Caco-2 (cell line): ENCODE results near the gene UNC5B. TPM values are rescaled to one million over a fixed set of nuclear protein-coding genes. Genes with fewer than 3 reads are reported as not detected.
A peak's percentile ranks its signal among the peaks of the same experiment; 100 is the strongest.

ENCODE experiments used
- BruUV-seq: library from RNA; stranded (reverse); fragments of 400-500 nt; replicated peaks from 2 replicates; lab custom pipeline; 2021; lab: Mats Ljungman, UMichigan
- CTCF ChIA-PET: fragments of 300-600 bp; sonication (Branson Sonifier 250); formaldehyde crosslinking; loops from one replicate; lab custom pipeline; 2022; ENCODE audit warnings: antibody characterized with exemption; lab: Charles Lee
- POLR2A ChIA-PET: fragments of 300-600 bp; sonication (Branson Sonifier 250); formaldehyde crosslinking; loops from one replicate; lab custom pipeline; 2022; ENCODE audit warnings: antibody characterized with exemption; lab: Charles Lee
- DNase-seq, 2 experiments: peaks; one replicate each; pipeline versions ENCODE4 v3.0.0 to v3.0.0-alpha.2; 2020 to 2022
- H3K27me3 ChIP-seq: replicated peaks from 2 replicates; pipeline ENCODE4 v1.6.0; 2011; ENCODE audit warnings: low read length; ENCODE audit not compliant: control insufficient read depth, insufficient read depth
- H3K36me3 ChIP-seq: 2 replicates; pipeline ENCODE4 v1.5.1; 2011; ENCODE audit warnings: low read length; ENCODE audit not compliant: control insufficient read depth, insufficient read depth
- H3K4me1 ChIP-seq: fragments of 250-450 bp; sonication (Bioruptor Pico); 2 replicates; pipeline ENCODE4 v1.5.1; 2020; ENCODE audit warnings: mild to moderate bottlenecking
- H3K4me3 ChIP-seq: 2 replicates; pipeline ENCODE4 v1.5.1; 2011; ENCODE audit warnings: low read depth, mild to moderate bottlenecking, control low read depth, low read length
- H3K9me3 ChIP-seq: fragments of 250-450 bp; sonication (Bioruptor Pico); 2 replicates; pipeline ENCODE4 v1.5.1; 2020; ENCODE audit warnings: mild to moderate bottlenecking, moderate library complexity
- H3K27ac Mint-ChIP-seq: one replicate; pipeline ENCODE4 v1.8.0; 2022; ENCODE audit warnings: mixed read lengths; ENCODE audit not compliant: unreplicated experiment
- H3K27me3 Mint-ChIP-seq: one replicate; pipeline ENCODE4 v1.8.0; 2022; ENCODE audit warnings: mixed read lengths; ENCODE audit not compliant: insufficient read depth, unreplicated experiment
- H3K36me3 Mint-ChIP-seq: one replicate; pipeline ENCODE4 v1.8.0; 2022; ENCODE audit warnings: mild to moderate bottlenecking, mixed read lengths; ENCODE audit not compliant: insufficient read depth, unreplicated experiment
- H3K4me1 Mint-ChIP-seq: one replicate; pipeline ENCODE4 v1.8.0; 2022; ENCODE audit warnings: low read depth, mixed read lengths; ENCODE audit not compliant: unreplicated experiment
- H3K4me3 Mint-ChIP-seq: one replicate; pipeline ENCODE4 v1.8.0; 2022; ENCODE audit warnings: mild to moderate bottlenecking, moderate library complexity, mixed read lengths; ENCODE audit not compliant: unreplicated experiment
- H3K9me3 Mint-ChIP-seq: one replicate; pipeline ENCODE4 v1.8.0; 2022; ENCODE audit warnings: mixed read lengths; ENCODE audit not compliant: unreplicated experiment
- intact Hi-C: fragments of 100-400 bp; cut with micrococcal nuclease; formaldehyde crosslinking; loops from one replicate; pipeline ENCODE4 v1.10.0; 2022; ENCODE audit not compliant: unreplicated experiment
- total RNA-seq: library from RNA; stranded (reverse); gene quantifications from 2 replicates; pipeline ENCODE4 v1.2.3, GENCODE V29; 2022
- TF ChIP-seq, protein P1 (sequence below), 2 experiments: fragments of 200-600 bp in 1 of 2; IDR thresholded peaks; 1 replicate in 1 of 2; 2 replicates in 1 of 2; pipeline versions ENCODE4 v1.5.1 to v1.8.0; 2011 to 2022; ENCODE audit warnings: antibody characterized with exemption in 1 of 2, control low read depth in 1 of 2, inconsistent platforms in 1 of 2, low read depth in 1 of 2, low read length in 1 of 2, mild to moderate bottlenecking in 1 of 2, moderate library complexity in 1 of 2; ENCODE audit not compliant: insufficient read depth in 1 of 2, severe bottlenecking in 1 of 2, unreplicated experiment in 1 of 2

Gene UNC5B
- total RNA-seq, 1 experiment from 2014 or later: 22.4 TPM

DNA sequence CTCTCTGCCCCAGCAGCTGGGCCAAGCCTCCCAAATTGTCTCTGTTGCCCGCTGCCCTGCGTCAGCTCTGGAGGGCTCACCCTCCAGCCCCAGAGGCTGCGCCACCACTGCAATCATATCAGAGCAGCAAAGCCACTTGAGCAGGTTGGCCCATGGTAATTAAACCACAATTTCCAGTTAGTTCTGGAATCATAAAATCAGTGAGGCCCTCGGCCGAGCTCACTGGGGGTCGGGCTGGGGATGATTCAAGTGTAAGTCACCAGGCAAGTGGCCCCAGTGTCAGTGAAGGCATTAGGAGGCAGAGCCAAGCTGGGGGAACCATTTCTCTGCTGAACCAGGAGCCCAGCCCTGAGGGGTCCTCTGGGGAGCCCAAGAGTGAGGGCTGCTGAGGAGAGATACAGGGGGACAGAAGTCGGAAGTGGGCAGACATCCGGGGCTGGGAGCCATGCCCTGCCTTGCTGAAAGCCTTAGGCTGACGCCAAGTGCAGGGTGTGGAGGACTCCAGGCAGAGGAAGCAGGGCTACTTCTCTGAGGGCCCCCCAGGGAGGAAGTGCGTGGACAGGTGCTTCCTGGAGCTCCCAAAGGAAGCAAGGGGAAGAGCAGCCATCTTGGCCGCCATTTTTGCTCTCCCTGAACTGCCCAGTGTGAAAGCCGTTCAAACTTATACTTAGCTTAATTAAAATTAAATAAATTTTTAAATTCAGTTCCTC is 77.2 kb downstream of the UNC5B start:
- ChIA-PET POLR2A (interaction anchor here (0.5 to 1.1 kb wide), 2 partner anchors 12 to 23 kb away, joined by 3 read pairs; no protein-coding TSS in a partner anchor), CTCF (interaction anchor here (0.7 to 1.2 kb wide), 7 partner anchors 8 to 34 kb away, joined by 3 to 10 read pairs (median 3); no protein-coding TSS in a partner anchor)
- Mint-ChIP-seq H3K27ac (no peak overlapping the region), H3K4me3 (no peak overlapping the region), H3K4me1 (peaks cover 7% of the 10 kb centered on the region), H3K9me3 (no peaks in the 10 kb centered on the region), H3K27me3 (no peaks in the 10 kb centered on the region), H3K36me3 (no peaks in the 10 kb centered on the region)
- intact Hi-C loops: no loop called here
- TF ChIP-seq, protein P1, sequence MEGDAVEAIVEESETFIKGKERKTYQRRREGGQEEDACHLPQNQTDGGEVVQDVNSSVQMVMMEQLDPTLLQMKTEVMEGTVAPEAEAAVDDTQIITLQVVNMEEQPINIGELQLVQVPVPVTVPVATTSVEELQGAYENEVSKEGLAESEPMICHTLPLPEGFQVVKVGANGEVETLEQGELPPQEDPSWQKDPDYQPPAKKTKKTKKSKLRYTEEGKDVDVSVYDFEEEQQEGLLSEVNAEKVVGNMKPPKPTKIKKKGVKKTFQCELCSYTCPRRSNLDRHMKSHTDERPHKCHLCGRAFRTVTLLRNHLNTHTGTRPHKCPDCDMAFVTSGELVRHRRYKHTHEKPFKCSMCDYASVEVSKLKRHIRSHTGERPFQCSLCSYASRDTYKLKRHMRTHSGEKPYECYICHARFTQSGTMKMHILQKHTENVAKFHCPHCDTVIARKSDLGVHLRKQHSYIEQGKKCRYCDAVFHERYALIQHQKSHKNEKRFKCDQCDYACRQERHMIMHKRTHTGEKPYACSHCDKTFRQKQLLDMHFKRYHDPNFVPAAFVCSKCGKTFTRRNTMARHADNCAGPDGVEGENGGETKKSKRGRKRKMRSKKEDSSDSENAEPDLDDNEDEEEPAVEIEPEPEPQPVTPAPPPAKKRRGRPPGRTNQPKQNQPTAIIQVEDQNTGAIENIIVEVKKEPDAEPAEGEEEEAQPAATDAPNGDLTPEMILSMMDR (IDR thresholded peaks at IDR 0.05; ENCODE audit: insufficient read depth in 1 of 2, low read depth in 1 of 2, low read length in 1 of 2, severe bottlenecking in 1 of 2, unreplicated experiment in 1 of 2): no peak
- no peak for DNase-seq
- Histone ChIP-seq H3K27me3 (no peaks in the 10 kb centered on the region), H3K4me3 (no peak overlapping the region), H3K4me1 (peaks cover 25% of the 10 kb centered on the region), H3K36me3 (no peaks in the 10 kb centered on the region), H3K9me3 (no peaks in the 10 kb centered on the region)
- BruUV-seq: no TSS peak

DNA sequence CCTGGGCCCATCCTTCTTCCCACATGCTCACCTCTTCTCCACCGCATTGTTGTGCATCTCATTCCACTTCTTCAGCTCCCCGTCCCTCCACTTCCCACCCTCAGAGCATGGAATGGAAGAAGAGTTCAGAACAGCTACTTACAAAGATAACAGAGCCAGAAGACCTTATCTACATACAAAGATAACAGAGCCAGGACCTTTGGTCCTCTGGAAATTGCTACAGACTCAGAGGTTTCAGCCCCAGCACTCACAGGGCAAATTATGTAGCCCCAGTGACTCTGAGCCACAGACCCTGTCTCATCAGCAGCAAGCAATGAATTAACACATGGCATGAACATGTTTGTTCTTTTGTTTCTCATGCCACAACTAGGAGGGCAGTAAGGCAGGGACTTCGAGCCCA is 78.0 kb downstream of the UNC5B start:
- H3K4me3 Mint-ChIP-seq: no peak overlapping the region

DNA sequence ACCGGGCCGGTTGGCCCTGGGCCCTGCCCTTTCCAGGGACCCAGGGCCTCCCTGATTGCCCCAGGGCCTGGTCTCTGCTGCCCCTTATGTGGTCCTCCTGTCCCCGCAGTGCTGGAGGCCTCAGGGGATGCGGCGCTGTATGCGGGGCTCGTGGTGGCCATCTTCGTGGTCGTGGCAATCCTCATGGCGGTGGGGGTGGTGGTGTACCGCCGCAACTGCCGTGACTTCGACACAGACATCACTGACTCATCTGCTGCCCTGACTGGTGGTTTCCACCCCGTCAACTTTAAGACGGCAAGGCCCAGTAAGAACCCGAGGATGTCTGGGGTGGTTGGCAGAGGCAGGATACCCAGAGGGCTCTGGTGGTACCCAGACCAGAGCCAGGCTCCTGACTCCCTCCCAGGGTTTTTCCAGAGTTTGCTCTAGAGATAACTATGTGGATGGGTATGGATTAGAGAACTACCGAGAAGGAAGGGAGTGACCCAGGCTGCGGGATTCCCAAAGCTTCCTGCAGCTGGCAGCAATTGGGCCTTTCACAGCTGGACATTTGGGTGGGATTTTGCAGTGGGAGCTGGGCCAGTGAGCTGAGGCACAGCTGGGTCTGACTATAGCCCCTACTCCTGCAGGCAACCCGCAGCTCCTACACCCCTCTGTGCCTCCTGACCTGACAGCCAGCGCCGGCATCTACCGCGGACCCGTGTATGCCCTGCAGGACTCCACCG is 78.6 kb downstream of the UNC5B start:
- peaks cover 7% of the 10 kb centered on the region for H3K4me1 Mint-ChIP-seq
- H3K4me3 Mint-ChIP-seq: no peak overlapping the region
- H3K27me3 Mint-ChIP-seq: no peaks in the 10 kb centered on the region
- ChIA-PET POLR2A (no interaction called here), CTCF (interaction anchor here (1.0 to 1.2 kb wide), 3 partner anchors 10 to 21 kb away, joined by 3 to 10 read pairs (median 4); no protein-coding TSS in a partner anchor)
- intact Hi-C loops: no loop called here
- H3K27ac Mint-ChIP-seq: no peak overlapping the region
- Histone ChIP-seq H3K9me3 (no peaks in the 10 kb centered on the region), H3K27me3 (no peaks in the 10 kb centered on the region), H3K4me1 (peaks cover 20% of the 10 kb centered on the region), H3K4me3 (no peak overlapping the region), H3K36me3 (no peaks in the 10 kb centered on the region)
- H3K9me3 Mint-ChIP-seq: no peaks in the 10 kb centered on the region
- BruUV-seq: no TSS peak
- no peak for DNase-seq
- TF ChIP-seq, protein P1 (IDR thresholded peaks at IDR 0.05; ENCODE audit: insufficient read depth in 1 of 2, low read depth in 1 of 2, low read length in 1 of 2, severe bottlenecking in 1 of 2, unreplicated experiment in 1 of 2): no peak
- no peaks in the 10 kb centered on the region for H3K36me3 Mint-ChIP-seq

More for the DNA sequence above, 78.0 kb downstream of the UNC5B start:
- Histone ChIP-seq H3K4me1 (peaks cover 20% of the 10 kb centered on the region), H3K4me3 (no peak overlapping the region), H3K9me3 (no peaks in the 10 kb centered on the region), H3K27me3 (no peaks in the 10 kb centered on the region), H3K36me3 (no peaks in the 10 kb centered on the region)
- BruUV-seq: no TSS peak
- peak in 1 of 2 experiments; percentile 61 for DNase-seq
- TF ChIP-seq, protein P1 (IDR thresholded peaks at IDR 0.05; ENCODE audit: insufficient read depth in 1 of 2, low read depth in 1 of 2, low read length in 1 of 2, severe bottlenecking in 1 of 2, unreplicated experiment in 1 of 2): no peak
- intact Hi-C loops: no loop called here
- peaks cover 7% of the 10 kb centered on the region for H3K4me1 Mint-ChIP-seq
- H3K27ac Mint-ChIP-seq: peak overlapping the region; percentile 47
- no peaks in the 10 kb centered on the region for H3K27me3 Mint-ChIP-seq
- H3K9me3 Mint-ChIP-seq: no peaks in the 10 kb centered on the region
- H3K36me3 Mint-ChIP-seq: no peaks in the 10 kb centered on the region
- ChIA-PET POLR2A (interaction anchor here (1.1 kb wide), 1 partner anchor 13 kb away, joined by 3 read pairs; no protein-coding TSS in a partner anchor), CTCF (interaction anchor here (0.7 to 1.2 kb wide), 7 partner anchors 9 to 35 kb away, joined by 3 to 10 read pairs (median 3); no protein-coding TSS in a partner anchor)
